H1 (cell line): ENCODE data around the gene CYTL1. TPM values are rescaled to one million over a fixed set of nuclear protein-coding genes. Genes with fewer than 3 reads are reported as not detected.

Source experiments
- BACH1 ChIP-seq: IDR thresholded peaks from 2 replicates; pipeline ENCODE4 v1.6.1; 2012; ENCODE audit warnings: low read length, improper control_type of control experiment
- CBX8 ChIP-seq: fragments of 300-800, 300-1000 bp; sonication (generic); IDR thresholded peaks from 2 replicates; pipeline ENCODE4 v1.7.1; 2016; ENCODE audit warnings: low read depth, low read length, borderline replicate concordance
- CHD1 ChIP-seq: IDR thresholded peaks from 2 replicates; pipeline ENCODE4 v1.6.1; 2012; ENCODE audit warnings: low read depth, low read length, improper control_type of control experiment
- FOSL1 ChIP-seq: IDR thresholded peaks from 2 replicates; pipeline ENCODE4 v1.6.1; 2011; ENCODE audit warnings: mild to moderate bottlenecking, low read depth, low read length, moderate library complexity; ENCODE audit not compliant: insufficient read depth
- GABPA ChIP-seq: IDR thresholded peaks from 2 replicates; pipeline ENCODE4 v1.6.1; 2011; ENCODE audit warnings: mild to moderate bottlenecking, low read length, moderate library complexity, borderline replicate concordance; ENCODE audit not compliant: insufficient read depth
- SP1 ChIP-seq: IDR thresholded peaks from 2 replicates; pipeline ENCODE4 v1.6.1; 2011; ENCODE audit warnings: low read depth, low read length
- SP4 ChIP-seq: IDR thresholded peaks from 2 replicates; pipeline ENCODE4 v1.6.1; 2012; ENCODE audit warnings: low read length, inconsistent platforms
- TCF12 ChIP-seq: IDR thresholded peaks from 2 replicates; pipeline ENCODE4 v1.6.1; 2011; ENCODE audit warnings: low read depth, mild to moderate bottlenecking, low read length
- YY1 ChIP-seq: IDR thresholded peaks from 2 replicates; pipeline ENCODE4 v1.6.1; 2011; ENCODE audit warnings: low read depth, mild to moderate bottlenecking, low read length
- ZNF274 ChIP-seq: IDR thresholded peaks from 2 replicates; pipeline ENCODE4 v1.7.0; 2012; ENCODE audit warnings: low read length, borderline replicate concordance; ENCODE audit errors: extremely low read depth
- polyA plus RNA-seq, 7 experiments: library from polyadenylated mRNA; depleted of rRNA in 3 of 7; stranded (reverse) in 5 of 7; unstranded in 2 of 7; fragments of >200 nt in 5 of 7; fragments of 200-250 nt in 2 of 7; gene quantifications; 1 replicate in 5 of 7; 2 replicates in 1 of 7; 4 replicates in 1 of 7; pipeline versions ENCODE4 v1.2.1 to v1.2.3, GENCODE V29; 2011 to 2013; ENCODE audit warnings: missing spikeins in 2 of 7, mixed read lengths in 2 of 7
- total RNA-seq: library from RNA; stranded (reverse); fragmentation: NEBNext Ultra II Directional; extraction: Animal tissue kit (Norgen Biotek cat#: 25700); gene quantifications from 2 replicates; pipeline ENCODE4 v1.2.1, GENCODE V29; 2021
- TF ChIP-seq, protein P1 (sequence below): fragments of 300-600 bp; sonication (generic); IDR thresholded peaks from 2 replicates; pipeline ENCODE4 v1.7.1; 2012; ENCODE audit warnings: low read length, moderate library complexity, mild to moderate bottlenecking, inconsistent platforms; ENCODE audit not compliant: insufficient replicate concordance
- TF ChIP-seq, protein P2 (sequence below): IDR thresholded peaks from 2 replicates; pipeline ENCODE4 v1.6.1; 2012; ENCODE audit warnings: inconsistent platforms

The CYTL1 gene
- total and polyA plus RNA-seq, 2 of the 8 experiments (the other 6 are each of a cell fraction or from before 2014, with no cell fraction given), result 8.6 to 9.8 TPM

DNA sequence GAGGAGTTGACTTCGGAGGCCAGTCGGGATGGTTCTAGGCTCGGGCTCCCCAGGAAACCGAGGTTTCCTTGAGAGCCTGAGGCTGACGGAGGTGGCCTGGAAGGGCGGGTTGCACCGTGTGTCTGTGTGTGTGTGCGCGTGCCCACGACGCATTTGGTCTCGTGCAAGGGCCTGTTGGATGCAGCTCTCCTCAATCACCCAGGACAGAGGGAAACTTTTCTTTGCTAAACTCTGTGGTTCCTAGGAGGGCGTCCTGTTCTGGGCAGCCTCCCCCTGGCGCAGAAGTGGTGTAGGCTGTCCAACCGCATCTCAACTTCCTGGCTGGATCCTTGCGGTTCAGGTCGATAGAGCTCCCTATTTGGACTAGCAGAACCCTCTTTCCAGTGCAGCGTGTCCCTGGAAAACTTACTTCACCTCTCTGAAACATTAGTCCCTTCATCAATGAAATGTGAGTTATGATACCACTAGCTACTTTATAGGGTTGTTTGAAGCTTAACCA lies 33.0 kb upstream of the CYTL1 start (continued):
- no peak for TF ChIP-seq GABPA
- TF ChIP-seq ZNF274, result no peak
- TF ChIP-seq CHD1, result no peak
- TF ChIP-seq, protein P1, sequence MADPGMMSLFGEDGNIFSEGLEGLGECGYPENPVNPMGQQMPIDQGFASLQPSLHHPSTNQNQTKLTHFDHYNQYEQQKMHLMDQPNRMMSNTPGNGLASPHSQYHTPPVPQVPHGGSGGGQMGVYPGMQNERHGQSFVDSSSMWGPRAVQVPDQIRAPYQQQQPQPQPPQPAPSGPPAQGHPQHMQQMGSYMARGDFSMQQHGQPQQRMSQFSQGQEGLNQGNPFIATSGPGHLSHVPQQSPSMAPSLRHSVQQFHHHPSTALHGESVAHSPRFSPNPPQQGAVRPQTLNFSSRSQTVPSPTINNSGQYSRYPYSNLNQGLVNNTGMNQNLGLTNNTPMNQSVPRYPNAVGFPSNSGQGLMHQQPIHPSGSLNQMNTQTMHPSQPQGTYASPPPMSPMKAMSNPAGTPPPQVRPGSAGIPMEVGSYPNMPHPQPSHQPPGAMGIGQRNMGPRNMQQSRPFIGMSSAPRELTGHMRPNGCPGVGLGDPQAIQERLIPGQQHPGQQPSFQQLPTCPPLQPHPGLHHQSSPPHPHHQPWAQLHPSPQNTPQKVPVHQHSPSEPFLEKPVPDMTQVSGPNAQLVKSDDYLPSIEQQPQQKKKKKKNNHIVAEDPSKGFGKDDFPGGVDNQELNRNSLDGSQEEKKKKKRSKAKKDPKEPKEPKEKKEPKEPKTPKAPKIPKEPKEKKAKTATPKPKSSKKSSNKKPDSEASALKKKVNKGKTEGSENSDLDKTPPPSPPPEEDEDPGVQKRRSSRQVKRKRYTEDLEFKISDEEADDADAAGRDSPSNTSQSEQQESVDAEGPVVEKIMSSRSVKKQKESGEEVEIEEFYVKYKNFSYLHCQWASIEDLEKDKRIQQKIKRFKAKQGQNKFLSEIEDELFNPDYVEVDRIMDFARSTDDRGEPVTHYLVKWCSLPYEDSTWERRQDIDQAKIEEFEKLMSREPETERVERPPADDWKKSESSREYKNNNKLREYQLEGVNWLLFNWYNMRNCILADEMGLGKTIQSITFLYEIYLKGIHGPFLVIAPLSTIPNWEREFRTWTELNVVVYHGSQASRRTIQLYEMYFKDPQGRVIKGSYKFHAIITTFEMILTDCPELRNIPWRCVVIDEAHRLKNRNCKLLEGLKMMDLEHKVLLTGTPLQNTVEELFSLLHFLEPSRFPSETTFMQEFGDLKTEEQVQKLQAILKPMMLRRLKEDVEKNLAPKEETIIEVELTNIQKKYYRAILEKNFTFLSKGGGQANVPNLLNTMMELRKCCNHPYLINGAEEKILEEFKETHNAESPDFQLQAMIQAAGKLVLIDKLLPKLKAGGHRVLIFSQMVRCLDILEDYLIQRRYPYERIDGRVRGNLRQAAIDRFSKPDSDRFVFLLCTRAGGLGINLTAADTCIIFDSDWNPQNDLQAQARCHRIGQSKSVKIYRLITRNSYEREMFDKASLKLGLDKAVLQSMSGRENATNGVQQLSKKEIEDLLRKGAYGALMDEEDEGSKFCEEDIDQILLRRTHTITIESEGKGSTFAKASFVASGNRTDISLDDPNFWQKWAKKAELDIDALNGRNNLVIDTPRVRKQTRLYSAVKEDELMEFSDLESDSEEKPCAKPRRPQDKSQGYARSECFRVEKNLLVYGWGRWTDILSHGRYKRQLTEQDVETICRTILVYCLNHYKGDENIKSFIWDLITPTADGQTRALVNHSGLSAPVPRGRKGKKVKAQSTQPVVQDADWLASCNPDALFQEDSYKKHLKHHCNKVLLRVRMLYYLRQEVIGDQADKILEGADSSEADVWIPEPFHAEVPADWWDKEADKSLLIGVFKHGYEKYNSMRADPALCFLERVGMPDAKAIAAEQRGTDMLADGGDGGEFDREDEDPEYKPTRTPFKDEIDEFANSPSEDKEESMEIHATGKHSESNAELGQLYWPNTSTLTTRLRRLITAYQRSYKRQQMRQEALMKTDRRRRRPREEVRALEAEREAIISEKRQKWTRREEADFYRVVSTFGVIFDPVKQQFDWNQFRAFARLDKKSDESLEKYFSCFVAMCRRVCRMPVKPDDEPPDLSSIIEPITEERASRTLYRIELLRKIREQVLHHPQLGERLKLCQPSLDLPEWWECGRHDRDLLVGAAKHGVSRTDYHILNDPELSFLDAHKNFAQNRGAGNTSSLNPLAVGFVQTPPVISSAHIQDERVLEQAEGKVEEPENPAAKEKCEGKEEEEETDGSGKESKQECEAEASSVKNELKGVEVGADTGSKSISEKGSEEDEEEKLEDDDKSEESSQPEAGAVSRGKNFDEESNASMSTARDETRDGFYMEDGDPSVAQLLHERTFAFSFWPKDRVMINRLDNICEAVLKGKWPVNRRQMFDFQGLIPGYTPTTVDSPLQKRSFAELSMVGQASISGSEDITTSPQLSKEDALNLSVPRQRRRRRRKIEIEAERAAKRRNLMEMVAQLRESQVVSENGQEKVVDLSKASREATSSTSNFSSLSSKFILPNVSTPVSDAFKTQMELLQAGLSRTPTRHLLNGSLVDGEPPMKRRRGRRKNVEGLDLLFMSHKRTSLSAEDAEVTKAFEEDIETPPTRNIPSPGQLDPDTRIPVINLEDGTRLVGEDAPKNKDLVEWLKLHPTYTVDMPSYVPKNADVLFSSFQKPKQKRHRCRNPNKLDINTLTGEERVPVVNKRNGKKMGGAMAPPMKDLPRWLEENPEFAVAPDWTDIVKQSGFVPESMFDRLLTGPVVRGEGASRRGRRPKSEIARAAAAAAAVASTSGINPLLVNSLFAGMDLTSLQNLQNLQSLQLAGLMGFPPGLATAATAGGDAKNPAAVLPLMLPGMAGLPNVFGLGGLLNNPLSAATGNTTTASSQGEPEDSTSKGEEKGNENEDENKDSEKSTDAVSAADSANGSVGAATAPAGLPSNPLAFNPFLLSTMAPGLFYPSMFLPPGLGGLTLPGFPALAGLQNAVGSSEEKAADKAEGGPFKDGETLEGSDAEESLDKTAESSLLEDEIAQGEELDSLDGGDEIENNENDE, result no peak
- TF ChIP-seq TCF12, result no peak
- no peak for TF ChIP-seq YY1
- TF ChIP-seq, protein P2, sequence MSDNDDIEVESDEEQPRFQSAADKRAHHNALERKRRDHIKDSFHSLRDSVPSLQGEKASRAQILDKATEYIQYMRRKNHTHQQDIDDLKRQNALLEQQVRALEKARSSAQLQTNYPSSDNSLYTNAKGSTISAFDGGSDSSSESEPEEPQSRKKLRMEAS, result peak; percentile 66
- no peak for TF ChIP-seq SP4
- TF ChIP-seq FOSL1, result no peak
- TF ChIP-seq BACH1, result no peak
- no peak for TF ChIP-seq SP1
- TF ChIP-seq CBX8, result no peak
